BJ (cell line): ENCODE data around the gene NUDT9. TPM values are rescaled to one million over a fixed set of nuclear protein-coding genes. Genes with fewer than 3 reads are reported as not detected.

Experiments used
- CTCF ChIA-PET: fragments of 350-600 bp; formaldehyde crosslinking; extraction: SDS; loops from one replicate; lab custom pipeline; 2021; ENCODE audit warnings: antibody characterized with exemption, inconsistent platforms; lab: Yijun Ruan, JAX
- POLR2A ChIA-PET: fragments of 300-600 bp; sonication (Branson Sonifier 250); formaldehyde crosslinking; extraction: SDS; loops from one replicate; lab custom pipeline; 2021; ENCODE audit warnings: antibody characterized with exemption; lab: Charles Lee
- DNase-seq: peaks from one replicate; pipeline ENCODE4 v3.0.0-alpha.2; 2011; ENCODE audit warnings: low read depth
- H3K27me3 ChIP-seq: 2 replicates; pipeline ENCODE4 v1.6.0; 2011; ENCODE audit warnings: low read length; ENCODE audit not compliant: control insufficient read depth, insufficient read depth
- H3K36me3 ChIP-seq: 2 replicates; pipeline ENCODE4 v1.5.1; 2011; ENCODE audit warnings: low read length; ENCODE audit not compliant: control insufficient read depth, insufficient read depth
- H3K4me3 ChIP-seq: 2 replicates; pipeline ENCODE4 v1.5.1; 2011; ENCODE audit warnings: low read depth, mild to moderate bottlenecking, control low read depth, low read length
- polyA plus RNA-seq: library from polyadenylated mRNA; depleted of rRNA; stranded (reverse); fragments of >200 nt; gene quantifications from 2 replicates; pipeline ENCODE4 v1.2.3, GENCODE V29; 2011
- TF ChIP-seq, protein P1 (sequence below): IDR thresholded peaks from 2 replicates; pipeline ENCODE4 v1.5.1; 2011; ENCODE audit warnings: low read depth, mild to moderate bottlenecking, control low read depth, inconsistent platforms, low read length, moderate library complexity; ENCODE audit not compliant: insufficient read depth

Gene NUDT9
- polyA plus RNA-seq, 1 experiment = 12.0 TPM

DNA sequence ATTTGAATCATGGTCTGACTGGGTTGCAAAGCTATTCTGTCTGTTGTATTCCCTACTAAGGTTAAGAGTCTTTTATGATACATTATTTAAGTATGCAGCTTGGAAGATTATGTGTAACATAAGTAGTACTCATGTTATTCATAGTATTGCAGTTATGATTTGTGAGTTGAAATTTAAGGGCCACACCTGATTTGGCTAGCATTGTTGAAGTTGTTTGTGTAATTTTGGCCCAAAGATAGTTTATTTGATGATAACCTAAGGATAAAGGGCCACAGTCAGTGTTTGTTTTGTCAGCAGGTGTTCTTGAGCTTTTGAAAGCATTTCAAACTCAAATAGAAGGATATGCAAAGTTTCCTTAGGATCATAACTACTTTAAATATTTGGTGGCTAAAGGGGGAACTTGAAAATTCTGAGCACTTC is 38.9 kb downstream of the NUDT9 start:
- no peaks in the 10 kb centered on the region for H3K27me3 ChIP-seq
- ChIA-PET POLR2A (no interaction called here), CTCF (interaction anchor here (8.9 kb wide), 1 partner anchor 85 kb away, joined by 68 read pairs; no protein-coding TSS in a partner anchor)
- DNase-seq = no peak
- H3K36me3 ChIP-seq = no peaks in the 10 kb centered on the region
- no peak overlapping the region for H3K4me3 ChIP-seq
- TF ChIP-seq, protein P1, sequence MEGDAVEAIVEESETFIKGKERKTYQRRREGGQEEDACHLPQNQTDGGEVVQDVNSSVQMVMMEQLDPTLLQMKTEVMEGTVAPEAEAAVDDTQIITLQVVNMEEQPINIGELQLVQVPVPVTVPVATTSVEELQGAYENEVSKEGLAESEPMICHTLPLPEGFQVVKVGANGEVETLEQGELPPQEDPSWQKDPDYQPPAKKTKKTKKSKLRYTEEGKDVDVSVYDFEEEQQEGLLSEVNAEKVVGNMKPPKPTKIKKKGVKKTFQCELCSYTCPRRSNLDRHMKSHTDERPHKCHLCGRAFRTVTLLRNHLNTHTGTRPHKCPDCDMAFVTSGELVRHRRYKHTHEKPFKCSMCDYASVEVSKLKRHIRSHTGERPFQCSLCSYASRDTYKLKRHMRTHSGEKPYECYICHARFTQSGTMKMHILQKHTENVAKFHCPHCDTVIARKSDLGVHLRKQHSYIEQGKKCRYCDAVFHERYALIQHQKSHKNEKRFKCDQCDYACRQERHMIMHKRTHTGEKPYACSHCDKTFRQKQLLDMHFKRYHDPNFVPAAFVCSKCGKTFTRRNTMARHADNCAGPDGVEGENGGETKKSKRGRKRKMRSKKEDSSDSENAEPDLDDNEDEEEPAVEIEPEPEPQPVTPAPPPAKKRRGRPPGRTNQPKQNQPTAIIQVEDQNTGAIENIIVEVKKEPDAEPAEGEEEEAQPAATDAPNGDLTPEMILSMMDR = no peak

GRCh38 chr4:87462102-87462501 is 39.7 kb downstream of the NUDT9 start:
- CTCF ChIA-PET = interaction anchor here (1.0 to 8.9 kb wide), 2 partner anchors 72 to 86 kb away, joined by 3 to 68 read pairs; no protein-coding TSS in a partner anchor
- TF ChIP-seq, protein P1 = no peak
- no peaks in the 10 kb centered on the region for H3K36me3 ChIP-seq
- H3K27me3 ChIP-seq = no peaks in the 10 kb centered on the region
- POLR2A ChIA-PET = no interaction called here
- no peak overlapping the region for H3K4me3 ChIP-seq
- no peak for DNase-seq

- H3K4me3 ChIP-seq = no peak overlapping the region
- no peaks in the 10 kb centered on the region for H3K27me3 ChIP-seq
- no peaks in the 10 kb centered on the region for H3K36me3 ChIP-seq
- DNase-seq = no peak
- ChIA-PET CTCF (interaction anchor here (0.5 to 8.9 kb wide), 18 partner anchors 9 to 315 kb away, joined by 3 to 68 read pairs (median 5); partner anchors contain the start of gene HSD17B11), POLR2A (no interaction called here)
- TF ChIP-seq, protein P1 = peak; percentile 52
Observed at GRCh38 chr4:87465739-87466366, 43.5 kb downstream of the NUDT9 start.

DNA sequence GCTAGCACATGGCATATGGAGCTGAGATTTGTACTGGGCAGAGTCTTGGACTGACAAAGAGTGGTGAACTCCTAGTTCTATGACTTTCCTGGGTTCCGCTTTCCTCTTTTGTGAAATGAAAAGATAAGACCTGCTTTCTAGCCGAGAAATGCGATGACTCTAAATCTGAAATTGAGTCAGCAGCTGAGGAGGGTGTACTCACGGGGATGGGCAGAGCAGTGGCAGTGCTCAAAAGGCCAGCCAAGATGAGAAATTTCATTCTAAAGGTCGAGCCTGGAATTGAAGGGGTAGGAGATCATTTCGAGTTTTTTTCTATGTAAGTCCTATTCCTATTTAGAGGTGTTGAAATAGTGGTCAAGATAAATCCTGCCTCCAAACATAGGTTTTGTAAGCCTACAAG is 47.0 kb downstream of the NUDT9 start:
- POLR2A ChIA-PET = no interaction called here
- CTCF ChIA-PET = interaction anchor here (1.2 to 8.9 kb wide), 3 partner anchors 10 to 116 kb away, joined by 3 to 68 read pairs (median 3); no protein-coding TSS in a partner anchor
- Histone ChIP-seq H3K27me3 (no peaks in the 10 kb centered on the region), H3K36me3 (no peaks in the 10 kb centered on the region), H3K4me3 (no peak overlapping the region)
- DNase-seq = no peak
- TF ChIP-seq, protein P1 = no peak

- H3K4me3 ChIP-seq = no peak overlapping the region
- TF ChIP-seq, protein P1 = no peak
- CTCF ChIA-PET = interaction anchor here (0.7 kb wide), 1 partner anchor 10 kb away, joined by 3 read pairs; no protein-coding TSS in a partner anchor
- POLR2A ChIA-PET = no interaction called here
- H3K27me3 ChIP-seq = no peaks in the 10 kb centered on the region
- DNase-seq = no peak
- H3K36me3 ChIP-seq = no peaks in the 10 kb centered on the region
Observed at GRCh38 chr4:87476934-87477333, 54.6 kb downstream of the NUDT9 start.
